SK-N-SH treated with all-trans-retinoic acid at 6 μM for 48 hours (cell line): Measurements from ENCODE around the gene PLCB1.

Source experiments
- CREB5 ChIP-seq: fragments of 250-450 bp; sonication (Bioruptor Pico); IDR thresholded peaks from 2 replicates; pipeline ENCODE4 v1.5.1; 2020; ENCODE audit warnings: low read depth, mild to moderate bottlenecking, moderate library complexity
- CSDC2 ChIP-seq: fragments of 250-450 bp; sonication (Bioruptor Pico); IDR thresholded peaks from 2 replicates; pipeline ENCODE4 v1.5.0; 2020; ENCODE audit warnings: mild to moderate bottlenecking, moderate library complexity
- CSRNP3 ChIP-seq: fragments of 250-450 bp; sonication (Bioruptor Pico); IDR thresholded peaks from 2 replicates; pipeline ENCODE4 v1.5.1; 2021; ENCODE audit warnings: mild to moderate bottlenecking, moderate library complexity
- GLIS3 ChIP-seq: fragments of 250-450 bp; sonication (Bioruptor Pico); IDR thresholded peaks from 2 replicates; pipeline ENCODE4 v1.5.0; 2020; ENCODE audit warnings: mild to moderate bottlenecking, moderate library complexity
- OSR1 ChIP-seq: fragments of 250-450 bp; sonication (Bioruptor Pico); IDR thresholded peaks from 2 replicates; pipeline ENCODE4 v1.8.0; 2022; ENCODE audit warnings: moderate library complexity, mild to moderate bottlenecking, inconsistent platforms
- PATZ1 ChIP-seq: fragments of 250-450 bp; sonication (Bioruptor Pico); IDR thresholded peaks from 2 replicates; pipeline ENCODE4 v1.8.0; 2020; ENCODE audit warnings: mild to moderate bottlenecking, moderate library complexity, borderline replicate concordance
- TCF4 ChIP-seq: fragments of 250-450 bp; sonication (Bioruptor Pico); IDR thresholded peaks from 2 replicates; pipeline ENCODE4 v1.8.0; 2021; ENCODE audit warnings: mild to moderate bottlenecking, moderate library complexity, borderline replicate concordance
- ZFP30 ChIP-seq: fragments of 450-650 bp; formaldehyde crosslinking; IDR thresholded peaks from 2 replicates; pipeline ENCODE4 v1.5.0; 2022; ENCODE audit warnings: mild to moderate bottlenecking, moderate library complexity
- ZNF565 ChIP-seq: fragments of 450-650 bp; formaldehyde crosslinking; conservative IDR thresholded peaks from 2 replicates; pipeline ENCODE4 v1.5.0; 2020; ENCODE audit warnings: low read depth, mild to moderate bottlenecking, moderate library complexity

- TF ChIP-seq PATZ1 (CRISPR knock-in tag) (no peak), CREB5 (CRISPR knock-in tag) (no peak), TCF4 (CRISPR knock-in tag) (no peak), ZFP30 (CRISPR knock-in tag) (no peak), ZNF565 (CRISPR knock-in tag) (no peak), CSRNP3 (CRISPR knock-in tag) (no peak), OSR1 (no peak), GLIS3 (CRISPR knock-in tag) (no peak), CSDC2 (CRISPR knock-in tag) (no peak)
Observed at GRCh38 chr20:8389381-8390036, 257.4 kb downstream of the PLCB1 start.
